NCI-H460 (cell line): Measurements from ENCODE around the gene TEX2. TPM values are rescaled to one million over a fixed set of nuclear protein-coding genes. Genes with fewer than 3 reads are reported as not detected.
"Not testable (repeated sequence)": the region's sequence is repeated elsewhere in the genome, so short reads cannot be mapped to it uniquely, and the experiment has no call there.

Experiments used
- DNase-seq: peaks from one replicate; pipeline ENCODE4 v3.0.0-alpha.2; 2016; ENCODE audit warnings: low read depth; ENCODE audit errors: extremely low read depth
- total RNA-seq: library from RNA; depleted of rRNA; stranded (reverse); fragments of >200 nt; shearing (Covaris generic); gene quantifications from 2 replicates; pipeline ENCODE4 v1.2.3, GENCODE V29; 2014

Gene TEX2
- total RNA-seq, 1 experiment from 2014 or later: 13.9 TPM

GRCh38 chr17:64125937-64126336, 137.1 kb downstream of the TEX2 start:
- no peak for DNase-seq

- no peak for DNase-seq
These were observed 138.5 kb downstream of the TEX2 start for GRCh38 chr17:64124609-64125008.

- no peak for DNase-seq
These were observed 139.9 kb downstream of the TEX2 start for GRCh38 chr17:64123114-64123513.

GRCh38 chr17:64120972-64121786, 141.9 kb downstream of the TEX2 start:
- not testable (repeated sequence) for DNase-seq

- no peak for DNase-seq
These were observed 142.8 kb downstream of the TEX2 start for GRCh38 chr17:64120159-64120810.

- no peak for DNase-seq
These were observed 144.8 kb downstream of the TEX2 start for GRCh38 chr17:64117981-64118979.

- no peak for DNase-seq
These were observed 147.1 kb downstream of the TEX2 start for GRCh38 chr17:64115822-64116534.

- DNase-seq: no peak
These were observed 147.9 kb downstream of the TEX2 start for GRCh38 chr17:64115043-64115698.

GRCh38 chr17:64113006-64113405, 150.1 kb downstream of the TEX2 start:
- DNase-seq: no peak

GRCh38 chr17:64111831-64112230, 151.2 kb downstream of the TEX2 start:
- no peak for DNase-seq

GRCh38 chr17:64110379-64111152, 152.5 kb downstream of the TEX2 start:
- DNase-seq: no peak

- DNase-seq: no peak
These were observed 153.7 kb downstream of the TEX2 start for GRCh38 chr17:64109400-64109799.

- DNase-seq: no peak
These were observed 155.4 kb downstream of the TEX2 start for GRCh38 chr17:64107500-64108236.

GRCh38 chr17:64106918-64107317, 156.1 kb downstream of the TEX2 start:
- no peak for DNase-seq

- no peak for DNase-seq
These were observed 159.4 kb downstream of the TEX2 start for GRCh38 chr17:64103391-64104364.

GRCh38 chr17:64102627-64103390, 160.3 kb downstream of the TEX2 start:
- DNase-seq: no peak
